Right atrium auricular region (tissue), 2 donors: ENCODE results near the gene GPC6. TPM values are rescaled to one million over a fixed set of nuclear protein-coding genes. Genes with fewer than 3 reads are reported as not detected.

Experiments used
- DNase-seq: peaks from one replicate; pipeline ENCODE4 v3.0.0-alpha.2; 2019; ENCODE audit warnings: low spot score
- H3K27ac ChIP-seq, 2 donors: fragments of 200-600 bp; sonication (generic); 1 replicate in 1 of 2; 2 replicates in 1 of 2; pipeline ENCODE4 v1.5.1; 2016 to 2019
- H3K27me3 ChIP-seq, 2 donors: fragments of 200-600 bp; sonication (generic); one replicate each; pipeline versions ENCODE4 v1.5.1 to v1.6.0; 2017 to 2019
- H3K36me3 ChIP-seq: fragments of 200-600 bp; sonication (generic); one replicate; pipeline ENCODE4 v1.5.1; 2016
- H3K4me1 ChIP-seq, 2 donors: fragments of 200-600 bp; sonication (generic); one replicate each; pipeline versions ENCODE4 v1.5.1 to v1.6.0; 2017 to 2019
- H3K4me3 ChIP-seq, 2 donors: fragments of 200-600 bp; sonication (generic); 1 replicate in 1 of 2; 2 replicates in 1 of 2; pipeline ENCODE4 v1.5.1; 2017 to 2019; ENCODE audit warnings: mild to moderate bottlenecking in 1 of 2, moderate library complexity in 1 of 2
- H3K9me3 ChIP-seq, 2 donors: fragments of 200-600 bp; sonication (generic); one replicate each; pipeline ENCODE4 v1.5.1; 2019
- total RNA-seq, 2 donors: library from RNA; depleted of rRNA; stranded (reverse); fragments of >200 nt; gene quantifications; one replicate each; pipeline ENCODE4 v1.1.0, GENCODE V29; 2016
- TF ChIP-seq, protein P1 (sequence below), 2 donors: fragments of 200-600 bp; sonication (generic); IDR thresholded peaks; one replicate each; pipeline ENCODE4 v1.5.1; 2019; ENCODE audit warnings: antibody characterized with exemption in 2 of 2

Gene GPC6
- total RNA-seq, 2 donors from 2014 or later, result 1.3 to 3.8 TPM

DNA sequence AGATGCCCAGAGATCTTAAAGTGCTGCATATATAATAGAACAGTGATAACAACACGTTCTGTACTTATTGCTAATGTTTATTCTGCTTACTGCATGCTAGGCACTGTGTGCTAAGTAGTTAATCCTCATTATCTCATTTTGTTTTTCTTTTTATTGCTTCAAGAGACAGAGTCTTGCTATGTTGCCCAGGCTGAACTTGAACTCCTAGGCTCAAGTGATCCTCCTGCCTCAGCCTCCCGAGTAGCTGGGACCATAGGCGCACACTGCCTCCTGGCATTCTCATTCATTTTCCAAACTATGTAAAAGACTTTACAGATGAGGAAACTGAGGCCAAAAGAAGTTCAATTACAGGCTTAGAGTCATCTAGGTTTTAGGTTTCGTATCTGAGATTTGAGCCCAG, 548.4 kb downstream of the GPC6 start:
- Histone ChIP-seq H3K4me3 (no peak overlapping the region), H3K9me3 (no peaks in the 10 kb centered on the region), H3K36me3 (no peaks in the 10 kb centered on the region), H3K4me1 (no peaks in the 10 kb centered on the region), H3K27me3 (no peaks in the 10 kb centered on the region), H3K27ac (peak overlapping the region in 1 of 2 donors; percentile 29)
- TF ChIP-seq, protein P1, sequence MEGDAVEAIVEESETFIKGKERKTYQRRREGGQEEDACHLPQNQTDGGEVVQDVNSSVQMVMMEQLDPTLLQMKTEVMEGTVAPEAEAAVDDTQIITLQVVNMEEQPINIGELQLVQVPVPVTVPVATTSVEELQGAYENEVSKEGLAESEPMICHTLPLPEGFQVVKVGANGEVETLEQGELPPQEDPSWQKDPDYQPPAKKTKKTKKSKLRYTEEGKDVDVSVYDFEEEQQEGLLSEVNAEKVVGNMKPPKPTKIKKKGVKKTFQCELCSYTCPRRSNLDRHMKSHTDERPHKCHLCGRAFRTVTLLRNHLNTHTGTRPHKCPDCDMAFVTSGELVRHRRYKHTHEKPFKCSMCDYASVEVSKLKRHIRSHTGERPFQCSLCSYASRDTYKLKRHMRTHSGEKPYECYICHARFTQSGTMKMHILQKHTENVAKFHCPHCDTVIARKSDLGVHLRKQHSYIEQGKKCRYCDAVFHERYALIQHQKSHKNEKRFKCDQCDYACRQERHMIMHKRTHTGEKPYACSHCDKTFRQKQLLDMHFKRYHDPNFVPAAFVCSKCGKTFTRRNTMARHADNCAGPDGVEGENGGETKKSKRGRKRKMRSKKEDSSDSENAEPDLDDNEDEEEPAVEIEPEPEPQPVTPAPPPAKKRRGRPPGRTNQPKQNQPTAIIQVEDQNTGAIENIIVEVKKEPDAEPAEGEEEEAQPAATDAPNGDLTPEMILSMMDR (IDR thresholded peaks at IDR 0.05), result no peak
- DNase-seq, result no peak

DNA sequence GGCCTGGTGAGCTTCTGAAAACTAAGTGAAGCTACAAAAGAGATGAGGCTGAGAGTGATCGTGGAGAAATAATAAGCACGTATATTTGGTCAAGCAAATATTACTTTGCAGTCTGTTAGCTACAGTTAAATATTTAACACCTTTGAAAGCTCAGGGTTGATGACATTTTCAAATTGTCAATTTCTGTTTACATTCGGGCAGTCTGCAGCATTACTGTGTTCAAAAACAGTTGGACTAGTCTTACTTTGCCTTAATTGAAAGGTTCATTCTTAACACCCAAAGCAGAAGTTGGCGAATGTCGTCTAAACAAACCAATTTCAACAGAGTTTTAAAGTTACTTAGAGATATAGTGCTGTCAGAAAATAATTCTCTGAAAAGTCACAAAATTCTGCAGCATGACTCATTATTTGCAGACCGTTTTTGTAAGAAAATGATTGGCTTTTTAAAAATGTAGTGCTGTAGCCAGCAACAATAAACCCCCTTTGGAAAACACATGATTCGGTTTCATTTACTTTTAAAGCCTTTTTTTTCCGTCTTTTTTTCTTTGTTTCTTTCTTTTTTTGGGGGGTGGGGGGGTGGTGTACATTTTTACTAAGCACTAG, 549.0 kb downstream of the GPC6 start:
- no peaks in the 10 kb centered on the region for H3K4me1 ChIP-seq
- no peaks in the 10 kb centered on the region for H3K27me3 ChIP-seq
- no peaks in the 10 kb centered on the region for H3K36me3 ChIP-seq
- DNase-seq, result no peak
- no peaks in the 10 kb centered on the region for H3K9me3 ChIP-seq
- TF ChIP-seq, protein P1 (IDR thresholded peaks at IDR 0.05), result no peak
- H3K4me3 ChIP-seq, result no peak overlapping the region
- peak overlapping the region in 1 of 2 donors; percentile 29 for H3K27ac ChIP-seq

DNA sequence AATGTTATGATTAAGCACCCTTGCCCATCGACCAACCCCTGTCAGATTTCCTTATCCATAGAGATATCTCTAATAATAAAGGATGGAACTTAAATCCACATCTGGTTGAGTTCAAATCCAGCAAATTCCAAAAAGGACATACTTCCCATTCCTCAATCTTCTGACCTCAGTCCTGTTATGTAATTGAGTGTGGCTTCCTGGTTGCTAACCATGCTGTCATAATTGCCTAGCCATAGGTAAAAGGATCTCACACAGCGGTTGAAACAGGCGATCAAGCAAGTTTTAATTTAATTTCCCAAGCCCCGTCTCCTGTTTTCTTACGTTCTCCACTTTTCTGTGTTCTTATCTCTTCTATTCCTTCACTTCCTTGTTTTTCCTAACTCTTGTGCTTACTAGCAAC, 550.3 kb downstream of the GPC6 start:
- H3K27ac ChIP-seq, result peak overlapping the region in 1 of 2 donors; percentile 10

DNA sequence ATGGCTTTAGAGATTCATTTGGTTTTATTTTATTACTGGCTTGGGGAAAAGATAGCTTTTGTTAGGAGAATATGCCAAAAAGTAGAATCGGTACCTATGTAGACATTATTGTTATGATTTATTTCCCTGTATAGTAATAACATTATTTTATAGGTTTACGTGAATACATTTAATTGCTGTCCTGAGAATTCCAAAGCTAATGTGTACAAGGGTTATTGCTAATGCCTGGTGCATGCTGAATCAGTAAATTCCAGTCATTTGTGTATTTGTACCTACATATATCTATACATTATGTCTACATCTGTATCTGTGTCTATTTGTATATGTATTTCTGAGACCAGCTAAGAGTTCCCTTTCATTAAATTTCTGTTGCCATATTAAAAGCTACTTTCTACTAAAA, 550.9 kb downstream of the GPC6 start:
- Histone ChIP-seq H3K4me3 (no peak overlapping the region), H3K27ac (no peak overlapping the region), H3K36me3 (no peaks in the 10 kb centered on the region), H3K4me1 (no peaks in the 10 kb centered on the region), H3K27me3 (no peaks in the 10 kb centered on the region), H3K9me3 (no peaks in the 10 kb centered on the region)
- no peak for DNase-seq
- TF ChIP-seq, protein P1 (IDR thresholded peaks at IDR 0.05), result no peak

More for the DNA sequence above, 550.3 kb downstream of the GPC6 start:
- no peak overlapping the region for H3K4me3 ChIP-seq
- no peaks in the 10 kb centered on the region for H3K36me3 ChIP-seq
- no peaks in the 10 kb centered on the region for H3K27me3 ChIP-seq
- DNase-seq, result no peak
- TF ChIP-seq, protein P1 (IDR thresholded peaks at IDR 0.05), result no peak
- H3K4me1 ChIP-seq, result no peaks in the 10 kb centered on the region
- no peaks in the 10 kb centered on the region for H3K9me3 ChIP-seq

DNA sequence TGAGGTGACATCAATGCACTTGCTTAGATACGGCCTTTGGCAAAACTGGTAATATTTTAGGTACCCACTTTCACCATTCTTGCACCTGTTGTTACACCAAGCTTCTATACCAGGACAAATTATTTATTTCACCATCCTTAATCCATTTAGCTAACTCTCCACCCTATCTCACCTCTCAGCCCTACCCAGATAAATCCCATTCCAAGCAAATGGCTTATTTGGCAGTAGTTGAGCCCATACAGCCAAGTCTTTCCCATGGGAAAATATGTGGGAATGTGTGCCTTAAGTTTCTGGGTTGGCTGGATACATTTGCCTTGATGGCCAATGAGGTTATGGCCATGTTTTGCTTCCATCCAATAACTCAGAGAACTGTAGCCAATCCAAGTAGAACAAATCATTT, 551.9 kb downstream of the GPC6 start:
- Histone ChIP-seq H3K27ac (no peak overlapping the region), H3K4me3 (no peak overlapping the region), H3K36me3 (no peaks in the 10 kb centered on the region), H3K4me1 (no peaks in the 10 kb centered on the region), H3K9me3 (no peaks in the 10 kb centered on the region), H3K27me3 (no peaks in the 10 kb centered on the region)
- TF ChIP-seq, protein P1 (IDR thresholded peaks at IDR 0.05), result no peak
- DNase-seq, result no peak

DNA sequence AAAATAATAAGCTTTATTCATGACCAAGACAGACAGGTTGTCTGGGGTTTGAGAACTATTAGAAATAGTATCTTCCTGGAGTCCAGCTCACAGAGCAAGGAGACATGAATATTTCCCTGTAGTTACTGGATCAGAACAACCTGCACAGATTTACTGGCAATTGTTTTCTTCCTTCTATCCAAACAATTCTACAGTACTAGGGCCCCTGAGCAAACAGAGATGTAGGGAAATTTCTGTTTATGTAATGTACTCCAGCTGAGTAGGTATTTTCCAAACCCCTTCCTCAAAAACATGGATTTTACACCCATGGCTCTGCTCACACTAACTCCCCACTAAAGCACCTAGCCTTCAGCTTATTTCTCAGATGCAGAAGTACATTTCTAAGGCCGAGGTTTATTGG, 557.6 kb downstream of the GPC6 start:
- no peak overlapping the region for H3K4me3 ChIP-seq
- no peaks in the 10 kb centered on the region for H3K9me3 ChIP-seq
- no peaks in the 10 kb centered on the region for H3K4me1 ChIP-seq
- TF ChIP-seq, protein P1 (IDR thresholded peaks at IDR 0.05), result no peak
- no peak for DNase-seq
- no peaks in the 10 kb centered on the region for H3K36me3 ChIP-seq
- no peak overlapping the region for H3K27ac ChIP-seq
- H3K27me3 ChIP-seq, result no peaks in the 10 kb centered on the region
